ENCODE results near the gene CUL1.

DNA sequence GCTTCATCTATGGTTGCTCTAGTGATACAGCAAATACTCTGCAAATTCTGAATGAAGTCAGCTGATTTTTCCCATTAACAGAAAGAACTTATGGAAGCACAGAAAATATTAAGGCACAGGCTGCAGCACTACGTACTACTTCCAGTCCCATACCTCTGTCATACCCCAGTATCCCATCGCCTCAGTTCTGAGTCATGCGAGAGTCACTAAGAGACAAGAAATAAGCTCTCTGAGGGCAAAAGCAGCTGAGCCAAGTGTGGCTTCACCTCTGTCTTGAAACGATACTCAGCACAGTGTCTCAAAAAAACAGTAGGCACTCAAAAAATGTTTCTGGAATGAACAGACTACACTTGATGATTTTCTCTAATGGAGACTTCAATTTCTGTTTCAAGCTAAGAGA lies 137.2 kb downstream of the CUL1 start:
- TF ChIP-seq, protein P1, sequence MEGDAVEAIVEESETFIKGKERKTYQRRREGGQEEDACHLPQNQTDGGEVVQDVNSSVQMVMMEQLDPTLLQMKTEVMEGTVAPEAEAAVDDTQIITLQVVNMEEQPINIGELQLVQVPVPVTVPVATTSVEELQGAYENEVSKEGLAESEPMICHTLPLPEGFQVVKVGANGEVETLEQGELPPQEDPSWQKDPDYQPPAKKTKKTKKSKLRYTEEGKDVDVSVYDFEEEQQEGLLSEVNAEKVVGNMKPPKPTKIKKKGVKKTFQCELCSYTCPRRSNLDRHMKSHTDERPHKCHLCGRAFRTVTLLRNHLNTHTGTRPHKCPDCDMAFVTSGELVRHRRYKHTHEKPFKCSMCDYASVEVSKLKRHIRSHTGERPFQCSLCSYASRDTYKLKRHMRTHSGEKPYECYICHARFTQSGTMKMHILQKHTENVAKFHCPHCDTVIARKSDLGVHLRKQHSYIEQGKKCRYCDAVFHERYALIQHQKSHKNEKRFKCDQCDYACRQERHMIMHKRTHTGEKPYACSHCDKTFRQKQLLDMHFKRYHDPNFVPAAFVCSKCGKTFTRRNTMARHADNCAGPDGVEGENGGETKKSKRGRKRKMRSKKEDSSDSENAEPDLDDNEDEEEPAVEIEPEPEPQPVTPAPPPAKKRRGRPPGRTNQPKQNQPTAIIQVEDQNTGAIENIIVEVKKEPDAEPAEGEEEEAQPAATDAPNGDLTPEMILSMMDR (IDR thresholded peaks at IDR 0.05; ENCODE audit: low read depth, low read length, poor library complexity, severe bottlenecking): no peak
- TF ChIP-seq EZH2phosphoT487 (IDR thresholded peaks at IDR 0.05; ENCODE audit: borderline replicate concordance, low read length): no peak
